H1 (cell line): ENCODE data around the gene BIK. TPM values are rescaled to one million over a fixed set of nuclear protein-coding genes. Genes with fewer than 3 reads are reported as not detected.

Experiments used
- CHD7 ChIP-seq: fragments of 300-600 bp; sonication (generic); IDR thresholded peaks from 2 replicates; pipeline ENCODE4 v1.7.1; 2012; ENCODE audit warnings: low read length, moderate library complexity, mild to moderate bottlenecking, inconsistent platforms; ENCODE audit not compliant: insufficient replicate concordance
- RXRA ChIP-seq: IDR thresholded peaks from 2 replicates; pipeline ENCODE4 v1.6.1; 2011; ENCODE audit warnings: low read depth, mild to moderate bottlenecking, low read length, moderate library complexity; ENCODE audit not compliant: insufficient read depth
- TBP ChIP-seq: IDR thresholded peaks from 2 replicates; pipeline ENCODE4 v1.6.1; 2011; ENCODE audit warnings: low read depth, low read length, improper control_type of control experiment
- polyA plus RNA-seq, 7 experiments: library from polyadenylated mRNA; depleted of rRNA in 3 of 7; stranded (reverse) in 5 of 7; unstranded in 2 of 7; fragments of >200 nt in 5 of 7; fragments of 200-250 nt in 2 of 7; gene quantifications; 1 replicate in 5 of 7; 2 replicates in 1 of 7; 4 replicates in 1 of 7; pipeline versions ENCODE4 v1.2.1 to v1.2.3, GENCODE V29; 2011 to 2013; ENCODE audit warnings: missing spikeins in 2 of 7, mixed read lengths in 2 of 7
- total RNA-seq: library from RNA; stranded (reverse); fragmentation: NEBNext Ultra II Directional; extraction: Animal tissue kit (Norgen Biotek cat#: 25700); gene quantifications from 2 replicates; pipeline ENCODE4 v1.2.1, GENCODE V29; 2021

The BIK gene
- total and polyA plus RNA-seq, 2 of the 8 experiments (the other 6 are each of a cell fraction or from before 2014, with no cell fraction given), result 3.3 to 5.5 TPM

- no peak for TF ChIP-seq CHD7
- no peak for TF ChIP-seq TBP
- no peak for TF ChIP-seq RXRA
Measured at GRCh38 chr22:43150731-43151206, 40.2 kb downstream of the BIK start (continued).
